GM23338 (cell line): ENCODE data around the gene LMX1B. TPM values are rescaled to one million over a fixed set of nuclear protein-coding genes. Genes with fewer than 3 reads are reported as not detected.

Experiments used
- ATAC-seq: fragments of 200-7000 bp; cut with Tn5 transposase; 3 replicates; pipeline ENCODE4 v1.9.1; 2020
- DNase-seq: peaks from one replicate; pipeline ENCODE4 v3.0.0-alpha.2; 2015; ENCODE audit warnings: low spot score
- H2AFZ ChIP-seq: fragments of 200-600 bp; sonication (generic); 2 replicates; pipeline ENCODE4 v1.8.0; 2016; ENCODE audit warnings: antibody characterized with exemption, mild to moderate bottlenecking, moderate library complexity
- H3F3A ChIP-seq: fragments of 200-600 bp; sonication (generic); replicated peaks from 2 replicates; pipeline ENCODE4 v1.8.0; 2017; ENCODE audit warnings: antibody characterized with exemption, mixed run types, low read depth
- H3K27ac ChIP-seq: fragments of 200-600 bp; sonication (generic); 2 replicates; pipeline ENCODE4 v1.6.1; 2016; ENCODE audit warnings: low read depth
- H3K27me3 ChIP-seq: fragments of 200-600 bp; sonication (generic); 2 replicates; pipeline ENCODE4 v1.8.0; 2016; ENCODE audit warnings: mild to moderate bottlenecking, mixed run types, moderate library complexity; ENCODE audit not compliant: insufficient read depth
- H3K36me3 ChIP-seq: fragments of 200-600 bp; sonication (generic); 2 replicates; pipeline ENCODE4 v1.8.0; 2016; ENCODE audit warnings: mild to moderate bottlenecking; ENCODE audit not compliant: insufficient read depth
- H3K4me1 ChIP-seq: fragments of 200-600 bp; sonication (generic); 2 replicates; pipeline ENCODE4 v1.8.0; 2016; ENCODE audit warnings: mild to moderate bottlenecking, moderate library complexity; ENCODE audit not compliant: insufficient read depth
- H3K4me2 ChIP-seq: fragments of 200-600 bp; sonication (generic); 2 replicates; pipeline ENCODE4 v1.7.1; 2017; ENCODE audit warnings: mixed run types
- H3K4me3 ChIP-seq: fragments of 200-600 bp; sonication (generic); 2 replicates; pipeline ENCODE4 v1.6.1; 2016; ENCODE audit warnings: mixed run types
- H3K79me2 ChIP-seq: fragments of 200-600 bp; sonication (generic); replicated peaks from 2 replicates; pipeline ENCODE4 v1.8.0; 2017; ENCODE audit warnings: mild to moderate bottlenecking; ENCODE audit not compliant: insufficient read depth
- H3K9me2 ChIP-seq: fragments of 200-600 bp; sonication (generic); 2 replicates; pipeline ENCODE4 v1.8.0; 2017; ENCODE audit not compliant: insufficient read depth
- H4K20me1 ChIP-seq: fragments of 200-600 bp; sonication (generic); replicated peaks from 2 replicates; pipeline ENCODE4 v1.8.0; 2017; ENCODE audit warnings: mild to moderate bottlenecking; ENCODE audit not compliant: insufficient read depth
- H3K27ac Mint-ChIP-seq: 2 replicates; pipeline ENCODE4 v1.8.0; 2020; ENCODE audit warnings: inconsistent platforms, mild to moderate bottlenecking, moderate library complexity, mixed read lengths
- H3K27me3 Mint-ChIP-seq: 3 replicates; pipeline ENCODE4 v1.8.0; 2022; ENCODE audit warnings: low read depth, mild to moderate bottlenecking, moderate library complexity, mixed read lengths, inconsistent platforms; ENCODE audit not compliant: insufficient read depth, poor library complexity
- H3K36me3 Mint-ChIP-seq: 3 replicates; pipeline ENCODE4 v1.8.0; 2021; ENCODE audit warnings: low read depth, mild to moderate bottlenecking, inconsistent platforms, moderate library complexity, mixed read lengths
- H3K4me1 Mint-ChIP-seq: 3 replicates; pipeline ENCODE4 v1.8.0; 2020; ENCODE audit warnings: mild to moderate bottlenecking, inconsistent platforms, mixed read lengths
- H3K4me3 Mint-ChIP-seq: 3 replicates; pipeline ENCODE4 v1.8.0; 2021; ENCODE audit warnings: moderate library complexity, mild to moderate bottlenecking, inconsistent platforms, mixed read lengths
- H3K9me3 Mint-ChIP-seq: 3 replicates; pipeline ENCODE4 v1.8.0; 2020; ENCODE audit warnings: moderate library complexity, mild to moderate bottlenecking, inconsistent platforms, mixed read lengths
- CREB1 ChIP-seq: fragments of 250-450 bp; sonication (Bioruptor Pico); IDR thresholded peaks from 2 replicates; pipeline ENCODE4 v1.5.0; 2020; ENCODE audit warnings: low read depth, mild to moderate bottlenecking, moderate library complexity
- CTCF ChIP-seq, 2 experiments: fragments of 200-600 bp in 1 of 2; sonication (generic) in 1 of 2; conservative IDR thresholded peaks; 2 replicates each; pipeline versions ENCODE4 v1.5.1 to v1.6.1; 2016 to 2017; ENCODE audit warnings: antibody characterized with exemption in 2 of 2, low read depth in 2 of 2, mild to moderate bottlenecking in 2 of 2, moderate library complexity in 1 of 2
- ETS1 ChIP-seq: IDR thresholded peaks from 2 replicates; pipeline ENCODE4 v1.6.1; 2016; ENCODE audit warnings: antibody characterized with exemption
- EZH2 ChIP-seq: fragments of 200-600 bp; sonication (generic); IDR thresholded peaks from one replicate; pipeline ENCODE4 v1.8.0; 2017; ENCODE audit warnings: antibody characterized with exemption, mild to moderate bottlenecking, low read depth; ENCODE audit not compliant: unreplicated experiment
- EZH2phosphoT487 ChIP-seq: fragments of 200-600 bp; sonication (generic); IDR thresholded peaks from one replicate; pipeline ENCODE4 v1.8.1; 2018; ENCODE audit warnings: antibody characterized with exemption; ENCODE audit not compliant: unreplicated experiment
- JUNB ChIP-seq: IDR thresholded peaks from one replicate; pipeline ENCODE4 v1.6.1; 2016; ENCODE audit warnings: antibody characterized with exemption; ENCODE audit not compliant: unreplicated experiment
- NANOG ChIP-seq: IDR thresholded peaks from 2 replicates; pipeline ENCODE4 v1.6.1; 2016; ENCODE audit warnings: antibody characterized with exemption, borderline replicate concordance
- POLR2AphosphoS5 ChIP-seq: IDR thresholded peaks from 2 replicates; pipeline ENCODE4 v1.6.1; 2016; ENCODE audit warnings: antibody characterized with exemption, low read depth
- REST ChIP-seq: IDR thresholded peaks from one replicate; pipeline ENCODE4 v1.6.1; 2018; ENCODE audit warnings: antibody characterized with exemption; ENCODE audit not compliant: unreplicated experiment
- STAT1 ChIP-seq: IDR thresholded peaks from one replicate; pipeline ENCODE4 v1.6.1; 2016; ENCODE audit warnings: antibody characterized with exemption; ENCODE audit not compliant: unreplicated experiment
- ZNF114 ChIP-seq: fragments of 250-450 bp; sonication (Bioruptor Pico); IDR thresholded peaks from 2 replicates; pipeline ENCODE4 v1.5.0; 2020; ENCODE audit warnings: mild to moderate bottlenecking, moderate library complexity
- ZNF331 ChIP-seq: fragments of 250-450 bp; sonication (Bioruptor Pico); IDR thresholded peaks from 2 replicates; pipeline ENCODE4 v1.5.0; 2020; ENCODE audit warnings: low read depth, mild to moderate bottlenecking, moderate library complexity
- ZNF462 ChIP-seq: fragments of 250-450 bp; sonication (Bioruptor Pico); IDR thresholded peaks from 2 replicates; pipeline ENCODE4 v1.5.0; 2020; ENCODE audit warnings: mild to moderate bottlenecking, moderate library complexity
- polyA plus RNA-seq: library from polyadenylated mRNA; unstranded; fragments of >200 nt; fragmentation: Nextera tagmentation; extraction: Ambion mirVana; gene quantifications from 2 replicates; pipeline ENCODE4 v1.2.1, GENCODE V29; 2016
- total RNA-seq: library from RNA; depleted of rRNA; stranded (reverse); fragments of >200 nt; shearing (Covaris generic); gene quantifications from 2 replicates; pipeline ENCODE4 v1.2.3, GENCODE V29; 2014

The LMX1B gene
- total and polyA plus RNA-seq, 2 experiments from 2014 or later = 0.08 to 0.21 TPM

- peak overlapping the region; percentile 80; the same call in 1 of the 2 replicates for H2AFZ ChIP-seq
- no peak overlapping the region for H3K27ac ChIP-seq
- H3K9me2 ChIP-seq = no peaks in the 10 kb centered on the region
- Mint-ChIP-seq H3K4me1 (peaks cover 15% of the 10 kb centered on the region), H3K27ac (no peak overlapping the region), H3K4me3 (no peak overlapping the region), H3K27me3 (peaks cover 7% of the 10 kb centered on the region), H3K9me3 (peaks cover under 1% of the 10 kb centered on the region; the same call in 2 of the 3 replicates), H3K36me3 (no peaks in the 10 kb centered on the region)
- no peaks in the 10 kb centered on the region; the same call in 1 of the 2 replicates for H3K4me1 ChIP-seq
- DNase-seq = no peak
- H3K27me3 ChIP-seq = no peaks in the 10 kb centered on the region
- ATAC-seq = peak; percentile 46
- no peak overlapping the region for H3K4me3 ChIP-seq
- no peaks in the 10 kb centered on the region for H3K36me3 ChIP-seq
- H3F3A ChIP-seq = no peaks in the 10 kb centered on the region
- H3K79me2 ChIP-seq = no peaks in the 10 kb centered on the region
- H3K4me2 ChIP-seq = no peak overlapping the region
- H4K20me1 ChIP-seq = no peaks in the 10 kb centered on the region
- no peak for TF ChIP-seq ZNF462
- no peak for TF ChIP-seq ZNF331 (CRISPR knock-in tag)
- no peak for TF ChIP-seq EZH2phosphoT487
- TF ChIP-seq ETS1 = no peak
- TF ChIP-seq CTCF (conservative IDR thresholded peaks at IDR 0.05; ENCODE audit: low read depth in 2 of 2) = no peak
- no peak for TF ChIP-seq REST
- TF ChIP-seq EZH2 = no peak
- no peak for TF ChIP-seq ZNF114
- TF ChIP-seq CREB1 = no peak
- TF ChIP-seq POLR2AphosphoS5 = no peak
- no peak for TF ChIP-seq JUNB
- TF ChIP-seq NANOG = no peak
- TF ChIP-seq STAT1 = no peak
Observed at GRCh38 chr9:126583144-126583760, 30.5 kb upstream of the LMX1B start.
